Liver (tissue), 9 donors: ENCODE results near the gene SPTLC1. TPM values are rescaled to one million over a fixed set of nuclear protein-coding genes. Genes with fewer than 3 reads are reported as not detected.

Experiments used
- DNase-seq: peaks from one replicate; pipeline ENCODE4 v3.0.0-alpha.2; 2017; ENCODE audit warnings: low spot score
- H3K27ac ChIP-seq, 2 donors: one replicate each; pipeline ENCODE4 v1.7.0; 2013; ENCODE audit warnings: inconsistent platforms in 2 of 2, low read length in 2 of 2, control low read depth in 1 of 2, low read depth in 1 of 2, mild to moderate bottlenecking in 1 of 2
- H3K27me3 ChIP-seq, 4 donors: one replicate each; pipeline versions ENCODE4 v1.6.1 to v1.7.0; 2013; ENCODE audit warnings: low read length in 3 of 4, inconsistent platforms in 1 of 4, mild to moderate bottlenecking in 1 of 4, moderate library complexity in 1 of 4; ENCODE audit not compliant: control insufficient read depth in 4 of 4, insufficient read depth in 4 of 4
- H3K36me3 ChIP-seq, 4 donors: one replicate each; pipeline versions ENCODE4 v1.6.1 to v1.7.0; 2013; ENCODE audit warnings: low read length in 3 of 4, mild to moderate bottlenecking in 3 of 4, low read depth in 1 of 4, moderate library complexity in 1 of 4; ENCODE audit not compliant: control insufficient read depth in 4 of 4, insufficient read depth in 3 of 4
- H3K4me1 ChIP-seq, 4 donors: one replicate each; pipeline versions ENCODE4 v1.6.1 to v1.7.0; 2013; ENCODE audit warnings: low read length in 3 of 4, mild to moderate bottlenecking in 3 of 4, moderate library complexity in 1 of 4; ENCODE audit not compliant: control insufficient read depth in 4 of 4, insufficient read depth in 4 of 4
- H3K4me3 ChIP-seq, 3 donors: one replicate each; pipeline versions ENCODE4 v1.6.1 to v1.7.0; 2013; ENCODE audit warnings: low read length in 3 of 3, control low read depth in 1 of 3, low read depth in 1 of 3, mild to moderate bottlenecking in 1 of 3
- H3K9ac ChIP-seq, 2 donors: one replicate each; pipeline ENCODE4 v1.7.0; 2013; ENCODE audit warnings: low read length in 2 of 2, mild to moderate bottlenecking in 2 of 2, moderate library complexity in 2 of 2, control low read depth in 1 of 2, low read depth in 1 of 2
- H3K9me3 ChIP-seq, 4 donors: one replicate each; pipeline versions ENCODE4 v1.6.1 to v1.7.0; 2013; ENCODE audit warnings: low read length in 3 of 4; ENCODE audit not compliant: control insufficient read depth in 4 of 4
- EGR1 ChIP-seq, 2 donors: IDR thresholded peaks; 2 replicates each; pipeline ENCODE4 v1.6.1; 2016 to 2018; ENCODE audit warnings: antibody characterized with exemption in 2 of 2, low read depth in 2 of 2
- FOXA1 ChIP-seq: IDR thresholded peaks from 2 replicates; pipeline ENCODE4 v1.6.1; 2016; ENCODE audit warnings: antibody characterized with exemption
- FOXA2 ChIP-seq: IDR thresholded peaks from 2 replicates; pipeline ENCODE4 v1.6.1; 2016; ENCODE audit warnings: antibody characterized with exemption
- GABPA ChIP-seq, 2 donors: IDR thresholded peaks in 1 of 2; conservative IDR thresholded peaks in 1 of 2; 2 replicates each; pipeline ENCODE4 v1.6.1; 2016; ENCODE audit warnings: antibody characterized with exemption in 2 of 2, mild to moderate bottlenecking in 1 of 2, moderate library complexity in 1 of 2
- HNF4A ChIP-seq, 2 donors: conservative IDR thresholded peaks; 2 replicates each; pipeline ENCODE4 v1.6.1; 2016; ENCODE audit warnings: antibody characterized with exemption in 2 of 2, mild to moderate bottlenecking in 2 of 2
- HNF4G ChIP-seq: IDR thresholded peaks from 2 replicates; pipeline ENCODE4 v1.6.1; 2016; ENCODE audit warnings: antibody characterized with exemption
- JUND ChIP-seq, 2 donors: IDR thresholded peaks; 2 replicates each; pipeline ENCODE4 v1.6.1; 2016; ENCODE audit warnings: antibody characterized with exemption in 2 of 2
- NR2F2 ChIP-seq: IDR thresholded peaks from 2 replicates; pipeline ENCODE4 v1.6.1; 2016; ENCODE audit warnings: antibody characterized with exemption
- RAD21 ChIP-seq, 2 donors: IDR thresholded peaks; 2 replicates each; pipeline ENCODE4 v1.6.1; 2016; ENCODE audit warnings: antibody characterized with exemption in 2 of 2, mild to moderate bottlenecking in 2 of 2
- RXRA ChIP-seq, 2 donors: IDR thresholded peaks; 2 replicates each; pipeline ENCODE4 v1.6.1; 2017 to 2018; ENCODE audit warnings: antibody characterized with exemption in 2 of 2, mild to moderate bottlenecking in 1 of 2
- SP1 ChIP-seq: IDR thresholded peaks from 2 replicates; pipeline ENCODE4 v1.6.1; 2018; ENCODE audit warnings: antibody characterized with exemption, mild to moderate bottlenecking
- TAF1 ChIP-seq: conservative IDR thresholded peaks from 2 replicates; pipeline ENCODE4 v1.6.1; 2016; ENCODE audit warnings: antibody characterized with exemption, mild to moderate bottlenecking
- YY1 ChIP-seq: IDR thresholded peaks from 2 replicates; pipeline ENCODE4 v1.6.1; 2016; ENCODE audit warnings: antibody characterized with exemption, mild to moderate bottlenecking
- WGBS: extraction: QIAGEN DNeasy Blood & Tissue Kit; methylation state at CpG from one replicate; pipeline ENCODE4 v1.1.7; 2013; 5-methylcytosine and 5-hydroxymethylcytosine counted together
- polyA plus RNA-seq, 2 donors: library from polyadenylated mRNA; stranded (reverse) in 1 of 2; unstranded in 1 of 2; fragments of 200-250 nt in 1 of 2; fragments of >200 nt in 1 of 2; fragmentation: Nextera tagmentation in 1 of 2; extraction: Ambion mirVana in 1 of 2; gene quantifications; one replicate each; pipeline versions ENCODE4 v1.2.1 to v1.2.3, GENCODE V29; 2013 to 2015
- total RNA-seq, 2 donors: library from RNA; depleted of rRNA; stranded (reverse); fragments of >200 nt; gene quantifications; one replicate each; pipeline ENCODE4 v1.2.3, GENCODE V29; 2014
- TF ChIP-seq, protein P1 (sequence below): fragments of 150-350 bp; IDR thresholded peaks from 2 replicates; pipeline ENCODE4 v1.5.1; 2017; ENCODE audit warnings: improper control_type of control experiment, low read depth, low read length; ENCODE audit not compliant: missing input control
- TF ChIP-seq, protein P2 (sequence below): IDR thresholded peaks from 2 replicates; pipeline ENCODE4 v1.6.1; 2016; ENCODE audit warnings: antibody characterized with exemption
- TF ChIP-seq, protein P3 (sequence below): IDR thresholded peaks from 2 replicates; pipeline ENCODE4 v1.6.1; 2016; ENCODE audit warnings: antibody characterized with exemption, mild to moderate bottlenecking
- TF ChIP-seq, protein P4 (sequence below): IDR thresholded peaks from 2 replicates; pipeline ENCODE4 v1.6.1; 2016; ENCODE audit warnings: antibody characterized with exemption
- TF ChIP-seq, protein P5 (sequence below): IDR thresholded peaks from 2 replicates; pipeline ENCODE4 v1.6.1; 2016; ENCODE audit warnings: antibody characterized with exemption
- donor health status: healthy.
- donor health status: healthy.
- donor health status: healthy.
- donor health status: healthy.
- donor health status: healthy.

The SPTLC1 gene
- total and polyA plus RNA-seq, 4 donors = 9.9 to 38.0 (median 19.8) TPM

DNA sequence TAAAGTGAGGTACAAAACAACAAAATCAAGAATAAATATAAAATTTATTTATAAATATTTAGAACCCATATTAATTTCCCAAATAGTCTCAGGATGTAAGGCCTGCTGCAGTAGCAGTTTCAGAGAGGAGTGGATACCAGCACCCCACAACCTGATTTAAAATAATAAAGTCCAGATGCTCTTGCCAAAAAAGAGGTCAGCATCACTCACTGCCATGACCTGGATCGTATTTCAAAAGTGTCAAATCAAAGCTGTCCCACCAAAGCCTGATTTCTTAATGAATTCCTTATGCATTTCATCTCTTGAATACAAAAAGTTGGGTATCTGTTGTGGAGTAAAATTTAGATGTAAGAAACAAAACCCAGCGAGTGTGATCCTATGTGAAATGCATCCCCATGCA is 107.2 kb downstream of the SPTLC1 start:
- DNase-seq = no peak
- Histone ChIP-seq H3K36me3 (no peaks in the 10 kb centered on the region), H3K27ac (no peak overlapping the region), H3K9ac (no peak overlapping the region), H3K27me3 (no peaks in the 10 kb centered on the region), H3K4me3 (no peak overlapping the region), H3K4me1 (peaks cover 5 to 11% (median 7%) of the 10 kb centered on the region in 4 donors), H3K9me3 (no peaks in the 10 kb centered on the region)
- 90% methylated on average over 2 of the region's 2 CpGs for WGBS
- TF ChIP-seq EGR1 (IDR thresholded peaks at IDR 0.05; ENCODE audit: low read depth in 2 of 2) (no peak), NR2F2 (no peak), JUND (IDR thresholded peaks at IDR 0.05) (no peak), TAF1 (no peak), SP1 (no peak), FOXA1 (no peak), RXRA (IDR thresholded peaks at IDR 0.05) (no peak), YY1 (no peak), RAD21 (IDR thresholded peaks at IDR 0.05) (no peak), HNF4G (no peak), FOXA2 (no peak), GABPA (IDR thresholded peaks at IDR 0.05 in 1 of 2, conservative IDR thresholded peaks at IDR 0.05 in 1 of 2) (no peak), HNF4A (conservative IDR thresholded peaks at IDR 0.05) (no peak)
- TF ChIP-seq, protein P1, sequence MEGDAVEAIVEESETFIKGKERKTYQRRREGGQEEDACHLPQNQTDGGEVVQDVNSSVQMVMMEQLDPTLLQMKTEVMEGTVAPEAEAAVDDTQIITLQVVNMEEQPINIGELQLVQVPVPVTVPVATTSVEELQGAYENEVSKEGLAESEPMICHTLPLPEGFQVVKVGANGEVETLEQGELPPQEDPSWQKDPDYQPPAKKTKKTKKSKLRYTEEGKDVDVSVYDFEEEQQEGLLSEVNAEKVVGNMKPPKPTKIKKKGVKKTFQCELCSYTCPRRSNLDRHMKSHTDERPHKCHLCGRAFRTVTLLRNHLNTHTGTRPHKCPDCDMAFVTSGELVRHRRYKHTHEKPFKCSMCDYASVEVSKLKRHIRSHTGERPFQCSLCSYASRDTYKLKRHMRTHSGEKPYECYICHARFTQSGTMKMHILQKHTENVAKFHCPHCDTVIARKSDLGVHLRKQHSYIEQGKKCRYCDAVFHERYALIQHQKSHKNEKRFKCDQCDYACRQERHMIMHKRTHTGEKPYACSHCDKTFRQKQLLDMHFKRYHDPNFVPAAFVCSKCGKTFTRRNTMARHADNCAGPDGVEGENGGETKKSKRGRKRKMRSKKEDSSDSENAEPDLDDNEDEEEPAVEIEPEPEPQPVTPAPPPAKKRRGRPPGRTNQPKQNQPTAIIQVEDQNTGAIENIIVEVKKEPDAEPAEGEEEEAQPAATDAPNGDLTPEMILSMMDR = no peak
- TF ChIP-seq, protein P2, sequence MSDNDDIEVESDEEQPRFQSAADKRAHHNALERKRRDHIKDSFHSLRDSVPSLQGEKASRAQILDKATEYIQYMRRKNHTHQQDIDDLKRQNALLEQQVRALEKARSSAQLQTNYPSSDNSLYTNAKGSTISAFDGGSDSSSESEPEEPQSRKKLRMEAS = no peak
- TF ChIP-seq, protein P3, sequence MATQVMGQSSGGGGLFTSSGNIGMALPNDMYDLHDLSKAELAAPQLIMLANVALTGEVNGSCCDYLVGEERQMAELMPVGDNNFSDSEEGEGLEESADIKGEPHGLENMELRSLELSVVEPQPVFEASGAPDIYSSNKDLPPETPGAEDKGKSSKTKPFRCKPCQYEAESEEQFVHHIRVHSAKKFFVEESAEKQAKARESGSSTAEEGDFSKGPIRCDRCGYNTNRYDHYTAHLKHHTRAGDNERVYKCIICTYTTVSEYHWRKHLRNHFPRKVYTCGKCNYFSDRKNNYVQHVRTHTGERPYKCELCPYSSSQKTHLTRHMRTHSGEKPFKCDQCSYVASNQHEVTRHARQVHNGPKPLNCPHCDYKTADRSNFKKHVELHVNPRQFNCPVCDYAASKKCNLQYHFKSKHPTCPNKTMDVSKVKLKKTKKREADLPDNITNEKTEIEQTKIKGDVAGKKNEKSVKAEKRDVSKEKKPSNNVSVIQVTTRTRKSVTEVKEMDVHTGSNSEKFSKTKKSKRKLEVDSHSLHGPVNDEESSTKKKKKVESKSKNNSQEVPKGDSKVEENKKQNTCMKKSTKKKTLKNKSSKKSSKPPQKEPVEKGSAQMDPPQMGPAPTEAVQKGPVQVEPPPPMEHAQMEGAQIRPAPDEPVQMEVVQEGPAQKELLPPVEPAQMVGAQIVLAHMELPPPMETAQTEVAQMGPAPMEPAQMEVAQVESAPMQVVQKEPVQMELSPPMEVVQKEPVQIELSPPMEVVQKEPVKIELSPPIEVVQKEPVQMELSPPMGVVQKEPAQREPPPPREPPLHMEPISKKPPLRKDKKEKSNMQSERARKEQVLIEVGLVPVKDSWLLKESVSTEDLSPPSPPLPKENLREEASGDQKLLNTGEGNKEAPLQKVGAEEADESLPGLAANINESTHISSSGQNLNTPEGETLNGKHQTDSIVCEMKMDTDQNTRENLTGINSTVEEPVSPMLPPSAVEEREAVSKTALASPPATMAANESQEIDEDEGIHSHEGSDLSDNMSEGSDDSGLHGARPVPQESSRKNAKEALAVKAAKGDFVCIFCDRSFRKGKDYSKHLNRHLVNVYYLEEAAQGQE = no peak
- TF ChIP-seq, protein P4, sequence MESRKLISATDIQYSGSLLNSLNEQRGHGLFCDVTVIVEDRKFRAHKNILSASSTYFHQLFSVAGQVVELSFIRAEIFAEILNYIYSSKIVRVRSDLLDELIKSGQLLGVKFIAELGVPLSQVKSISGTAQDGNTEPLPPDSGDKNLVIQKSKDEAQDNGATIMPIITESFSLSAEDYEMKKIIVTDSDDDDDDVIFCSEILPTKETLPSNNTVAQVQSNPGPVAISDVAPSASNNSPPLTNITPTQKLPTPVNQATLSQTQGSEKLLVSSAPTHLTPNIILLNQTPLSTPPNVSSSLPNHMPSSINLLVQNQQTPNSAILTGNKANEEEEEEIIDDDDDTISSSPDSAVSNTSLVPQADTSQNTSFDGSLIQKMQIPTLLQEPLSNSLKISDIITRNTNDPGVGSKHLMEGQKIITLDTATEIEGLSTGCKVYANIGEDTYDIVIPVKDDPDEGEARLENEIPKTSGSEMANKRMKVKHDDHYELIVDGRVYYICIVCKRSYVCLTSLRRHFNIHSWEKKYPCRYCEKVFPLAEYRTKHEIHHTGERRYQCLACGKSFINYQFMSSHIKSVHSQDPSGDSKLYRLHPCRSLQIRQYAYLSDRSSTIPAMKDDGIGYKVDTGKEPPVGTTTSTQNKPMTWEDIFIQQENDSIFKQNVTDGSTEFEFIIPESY = no peak
- TF ChIP-seq, protein P5, sequence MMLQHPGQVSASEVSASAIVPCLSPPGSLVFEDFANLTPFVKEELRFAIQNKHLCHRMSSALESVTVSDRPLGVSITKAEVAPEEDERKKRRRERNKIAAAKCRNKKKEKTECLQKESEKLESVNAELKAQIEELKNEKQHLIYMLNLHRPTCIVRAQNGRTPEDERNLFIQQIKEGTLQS = no peak
